HepG2 (cell line): ENCODE results near the gene DLAT. TPM values are rescaled to one million over a fixed set of nuclear protein-coding genes. Genes with fewer than 3 reads are reported as not detected.

Experiments
- AKAP8 ChIP-seq: sonication (generic); formaldehyde crosslinking; IDR thresholded peaks from 2 replicates; pipeline ENCODE4 v1.5.1; 2020; ENCODE audit warnings: mild to moderate bottlenecking, missing genetic modification reagents
- CBX2 ChIP-seq, 2 experiments: fragments of 200-600 bp in 1 of 2; sonication (generic); formaldehyde crosslinking in 1 of 2; IDR thresholded peaks; 2 replicates each; pipeline versions ENCODE4 v1.7.0 to v1.8.1; 2018 to 2022; ENCODE audit warnings: low read depth in 2 of 2, low read length in 1 of 2, mild to moderate bottlenecking in 1 of 2, missing genetic modification reagents in 1 of 2
- EED ChIP-seq: sonication (generic); formaldehyde crosslinking; IDR thresholded peaks from 2 replicates; pipeline ENCODE4 v1.5.0; 2020; ENCODE audit warnings: mild to moderate bottlenecking, missing genetic modification reagents
- EZH2 ChIP-seq: conservative IDR thresholded peaks from 2 replicates; pipeline ENCODE4 v1.6.1; 2012; ENCODE audit warnings: mild to moderate bottlenecking, low read depth, low read length, moderate library complexity
- FOXA3 ChIP-seq: IDR thresholded peaks from 2 replicates; pipeline ENCODE4 v1.6.1; 2016; ENCODE audit warnings: missing genetic modification reagents, missing compliant biosample characterization
- GABPB1 ChIP-seq: IDR thresholded peaks from 2 replicates; pipeline ENCODE4 v1.6.1; 2016; ENCODE audit warnings: mild to moderate bottlenecking, missing genetic modification reagents, moderate library complexity, missing compliant biosample characterization
- PRPF4 ChIP-seq: fragments of 200-400 bp; formaldehyde crosslinking; IDR thresholded peaks from 2 replicates; pipeline ENCODE4 v1.6.1; 2016; ENCODE audit warnings: low read length, low read depth; ENCODE audit not compliant: poor library complexity, severe bottlenecking
- RNF2 ChIP-seq: fragments of 450-650 bp; conservative IDR thresholded peaks from 2 replicates; pipeline ENCODE4 v1.6.1; 2016; ENCODE audit warnings: low read depth
- SATB2 ChIP-seq: sonication (generic); formaldehyde crosslinking; IDR thresholded peaks from 2 replicates; pipeline ENCODE4 v1.5.0; 2020; ENCODE audit warnings: missing genetic modification reagents
- SIX1 ChIP-seq: sonication (generic); formaldehyde crosslinking; IDR thresholded peaks from 2 replicates; pipeline ENCODE4 v1.4.0; 2020; ENCODE audit warnings: missing genetic modification reagents, borderline replicate concordance
- SMARCE1 ChIP-seq: fragments of 450-650 bp; IDR thresholded peaks from 2 replicates; pipeline ENCODE4 v1.6.1; 2017; ENCODE audit warnings: borderline replicate concordance
- SPEN ChIP-seq: sonication (generic); formaldehyde crosslinking; IDR thresholded peaks from 2 replicates; pipeline ENCODE4 v1.5.1; 2020; ENCODE audit warnings: low read depth, mild to moderate bottlenecking, missing genetic modification reagents
- ZNF136 ChIP-seq: sonication (generic); formaldehyde crosslinking; IDR thresholded peaks from 2 replicates; pipeline ENCODE4 v1.8.1; 2022; ENCODE audit warnings: low read depth, mild to moderate bottlenecking, moderate library complexity, missing genetic modification reagents
- ZNF558 ChIP-seq: sonication (generic); formaldehyde crosslinking; IDR thresholded peaks from 2 replicates; pipeline ENCODE4 v1.9.0; 2022; ENCODE audit warnings: mild to moderate bottlenecking, missing genetic modification reagents, borderline replicate concordance
- ZNF891 ChIP-seq: sonication (generic); formaldehyde crosslinking; IDR thresholded peaks from 2 replicates; pipeline ENCODE4 v1.5.0; 2020; ENCODE audit warnings: mild to moderate bottlenecking, missing genetic modification reagents
- polyA plus RNA-seq, 8 experiments: library from polyadenylated mRNA; depleted of rRNA in 3 of 8; stranded (reverse) in 7 of 8; unstranded in 1 of 8; fragments of >200 nt; fragmentation: Illumina TruSeq in 4 of 8; extraction: Trizol in 4 of 8; gene quantifications; 2 replicates each; pipeline versions ENCODE4 v1.2.1 to v1.2.3, GENCODE V29; 2011 to 2016; ENCODE audit warnings: low read depth in 4 of 8, missing spikeins in 1 of 8, mixed read lengths in 1 of 8; ENCODE audit not compliant: insufficient read depth in 1 of 8
- total RNA-seq, 5 experiments: library from RNA; depleted of rRNA; stranded (reverse); fragments of >200 nt; fragmentation: Illumina TruSeq; extraction: Trizol; gene quantifications; 2 replicates each; pipeline ENCODE4 v1.2.3, GENCODE V29; 2016; ENCODE audit warnings: low read depth in 1 of 5
- TF ChIP-seq, protein P1 (sequence below): sonication (generic); formaldehyde crosslinking; IDR thresholded peaks from 2 replicates; pipeline ENCODE4 v1.4.0; 2020; ENCODE audit warnings: missing genetic modification reagents
- TF ChIP-seq, protein P2 (sequence below): sonication (generic); formaldehyde crosslinking; IDR thresholded peaks from 2 replicates; pipeline ENCODE4; 2020; ENCODE audit warnings: missing genetic modification reagents, mild to moderate bottlenecking, borderline replicate concordance
- TF ChIP-seq, protein P3 (sequence below): sonication (generic); formaldehyde crosslinking; IDR thresholded peaks from 2 replicates; pipeline ENCODE4 v1.4.0; 2020; ENCODE audit warnings: mild to moderate bottlenecking, missing genetic modification reagents, borderline replicate concordance
- TF ChIP-seq, protein P4 (sequence below): sonication (generic); formaldehyde crosslinking; IDR thresholded peaks from 2 replicates; pipeline ENCODE4 v1.8.1; 2023; ENCODE audit warnings: mild to moderate bottlenecking, moderate library complexity, missing genetic modification reagents

The DLAT gene
- total and polyA plus RNA-seq, 2 of the 13 experiments (the other 11 are each of a cell fraction or from before 2014, with no cell fraction given), result 26.4 to 62.2 TPM

DNA sequence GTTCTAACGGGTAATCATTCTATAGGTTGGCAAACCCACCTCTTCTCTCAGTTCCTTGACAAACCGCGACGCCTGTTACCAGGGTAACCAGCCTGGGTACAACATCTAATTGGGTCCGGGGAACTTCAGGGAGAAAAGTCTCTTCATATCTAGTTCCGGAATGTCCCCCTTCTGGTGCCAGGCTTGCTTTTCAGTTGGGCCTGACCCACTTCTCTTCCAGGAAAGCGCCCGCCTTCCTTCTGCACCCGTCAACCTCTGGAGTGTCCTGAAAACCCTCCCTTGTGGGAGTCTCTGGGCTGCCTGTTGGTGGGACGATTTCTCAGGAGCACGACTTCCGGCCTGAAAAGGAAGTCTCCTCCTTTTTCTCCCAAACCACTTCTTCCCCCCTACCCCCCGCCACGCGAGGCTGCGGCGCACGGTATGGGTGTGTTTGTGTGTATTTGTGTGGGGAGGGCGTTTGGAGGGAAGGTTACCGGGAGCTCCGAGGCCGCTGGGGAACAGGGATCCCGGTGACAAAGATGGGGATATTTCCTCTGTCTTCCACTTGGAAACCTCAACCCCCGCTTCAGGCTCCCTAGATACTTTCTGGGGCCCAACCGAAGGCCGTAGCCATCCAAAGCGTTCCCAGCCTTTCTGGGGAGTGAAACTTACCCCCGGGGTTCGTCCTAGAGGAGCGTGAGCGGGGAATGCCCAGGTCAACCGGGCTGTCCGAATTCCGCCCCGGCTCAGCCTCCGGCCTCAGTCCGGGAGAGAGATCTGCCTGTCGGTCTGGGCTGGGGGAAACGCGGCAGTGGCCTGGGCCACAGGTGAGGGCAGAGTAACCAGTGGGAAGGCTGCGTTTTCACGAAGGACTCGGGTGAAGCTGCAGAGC is 49.0 kb downstream of the DLAT start, which contains the start of the genes NKAPD1 and PIH1D2 (continued):
- TF ChIP-seq SMARCE1 (no peak), SIX1 (CRISPR knock-in tag) (no peak), AKAP8 (CRISPR knock-in tag) (no peak), ZNF136 (CRISPR knock-in tag) (no peak), SPEN (peak; percentile 74; the same call in 1 of the 2 replicates), EED (CRISPR knock-in tag) (no peak), FOXA3 (CRISPR knock-in tag) (no peak), CBX2 (IDR thresholded peaks at IDR 0.05; ENCODE audit: low read depth, low read length) (no peak), CBX2 (CRISPR knock-in tag; IDR thresholded peaks at IDR 0.05; ENCODE audit: low read depth) (no peak), SATB2 (CRISPR knock-in tag) (no peak), EZH2 (no peak), ZNF558 (peak; percentile 83; the same call in 1 of the 2 replicates), PRPF4 (no peak), ZNF891 (CRISPR knock-in tag) (peak; percentile 82; the same call in 1 of the 2 replicates), RNF2 (0 out of 2 replicates have a peak, but pooled peaks have one; percentile 35), GABPB1 (CRISPR knock-in tag) (peak; percentile 96)
- TF ChIP-seq, protein P1, sequence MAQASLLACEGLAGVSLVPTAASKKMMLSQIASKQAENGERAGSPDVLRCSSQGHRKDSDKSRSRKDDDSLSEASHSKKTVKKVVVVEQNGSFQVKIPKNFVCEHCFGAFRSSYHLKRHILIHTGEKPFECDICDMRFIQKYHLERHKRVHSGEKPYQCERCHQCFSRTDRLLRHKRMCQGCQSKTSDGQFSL (CRISPR knock-in tag), result no peak
- TF ChIP-seq, protein P2, sequence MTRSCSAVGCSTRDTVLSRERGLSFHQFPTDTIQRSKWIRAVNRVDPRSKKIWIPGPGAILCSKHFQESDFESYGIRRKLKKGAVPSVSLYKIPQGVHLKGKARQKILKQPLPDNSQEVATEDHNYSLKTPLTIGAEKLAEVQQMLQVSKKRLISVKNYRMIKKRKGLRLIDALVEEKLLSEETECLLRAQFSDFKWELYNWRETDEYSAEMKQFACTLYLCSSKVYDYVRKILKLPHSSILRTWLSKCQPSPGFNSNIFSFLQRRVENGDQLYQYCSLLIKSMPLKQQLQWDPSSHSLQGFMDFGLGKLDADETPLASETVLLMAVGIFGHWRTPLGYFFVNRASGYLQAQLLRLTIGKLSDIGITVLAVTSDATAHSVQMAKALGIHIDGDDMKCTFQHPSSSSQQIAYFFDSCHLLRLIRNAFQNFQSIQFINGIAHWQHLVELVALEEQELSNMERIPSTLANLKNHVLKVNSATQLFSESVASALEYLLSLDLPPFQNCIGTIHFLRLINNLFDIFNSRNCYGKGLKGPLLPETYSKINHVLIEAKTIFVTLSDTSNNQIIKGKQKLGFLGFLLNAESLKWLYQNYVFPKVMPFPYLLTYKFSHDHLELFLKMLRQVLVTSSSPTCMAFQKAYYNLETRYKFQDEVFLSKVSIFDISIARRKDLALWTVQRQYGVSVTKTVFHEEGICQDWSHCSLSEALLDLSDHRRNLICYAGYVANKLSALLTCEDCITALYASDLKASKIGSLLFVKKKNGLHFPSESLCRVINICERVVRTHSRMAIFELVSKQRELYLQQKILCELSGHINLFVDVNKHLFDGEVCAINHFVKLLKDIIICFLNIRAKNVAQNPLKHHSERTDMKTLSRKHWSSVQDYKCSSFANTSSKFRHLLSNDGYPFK (CRISPR knock-in tag), result peak; percentile 62; the same call in 1 of the 2 replicates
- TF ChIP-seq, protein P3, sequence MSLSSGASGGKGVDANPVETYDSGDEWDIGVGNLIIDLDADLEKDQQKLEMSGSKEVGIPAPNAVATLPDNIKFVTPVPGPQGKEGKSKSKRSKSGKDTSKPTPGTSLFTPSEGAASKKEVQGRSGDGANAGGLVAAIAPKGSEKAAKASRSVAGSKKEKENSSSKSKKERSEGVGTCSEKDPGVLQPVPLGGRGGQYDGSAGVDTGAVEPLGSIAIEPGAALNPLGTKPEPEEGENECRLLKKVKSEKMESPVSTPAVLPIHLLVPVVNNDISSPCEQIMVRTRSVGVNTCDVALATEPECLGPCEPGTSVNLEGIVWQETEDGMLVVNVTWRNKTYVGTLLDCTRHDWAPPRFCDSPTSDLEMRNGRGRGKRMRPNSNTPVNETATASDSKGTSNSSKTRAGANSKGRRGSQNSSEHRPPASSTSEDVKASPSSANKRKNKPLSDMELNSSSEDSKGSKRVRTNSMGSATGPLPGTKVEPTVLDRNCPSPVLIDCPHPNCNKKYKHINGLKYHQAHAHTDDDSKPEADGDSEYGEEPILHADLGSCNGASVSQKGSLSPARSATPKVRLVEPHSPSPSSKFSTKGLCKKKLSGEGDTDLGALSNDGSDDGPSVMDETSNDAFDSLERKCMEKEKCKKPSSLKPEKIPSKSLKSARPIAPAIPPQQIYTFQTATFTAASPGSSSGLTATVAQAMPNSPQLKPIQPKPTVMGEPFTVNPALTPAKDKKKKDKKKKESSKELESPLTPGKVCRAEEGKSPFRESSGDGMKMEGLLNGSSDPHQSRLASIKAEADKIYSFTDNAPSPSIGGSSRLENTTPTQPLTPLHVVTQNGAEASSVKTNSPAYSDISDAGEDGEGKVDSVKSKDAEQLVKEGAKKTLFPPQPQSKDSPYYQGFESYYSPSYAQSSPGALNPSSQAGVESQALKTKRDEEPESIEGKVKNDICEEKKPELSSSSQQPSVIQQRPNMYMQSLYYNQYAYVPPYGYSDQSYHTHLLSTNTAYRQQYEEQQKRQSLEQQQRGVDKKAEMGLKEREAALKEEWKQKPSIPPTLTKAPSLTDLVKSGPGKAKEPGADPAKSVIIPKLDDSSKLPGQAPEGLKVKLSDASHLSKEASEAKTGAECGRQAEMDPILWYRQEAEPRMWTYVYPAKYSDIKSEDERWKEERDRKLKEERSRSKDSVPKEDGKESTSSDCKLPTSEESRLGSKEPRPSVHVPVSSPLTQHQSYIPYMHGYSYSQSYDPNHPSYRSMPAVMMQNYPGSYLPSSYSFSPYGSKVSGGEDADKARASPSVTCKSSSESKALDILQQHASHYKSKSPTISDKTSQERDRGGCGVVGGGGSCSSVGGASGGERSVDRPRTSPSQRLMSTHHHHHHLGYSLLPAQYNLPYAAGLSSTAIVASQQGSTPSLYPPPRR (CRISPR knock-in tag), result no peak
- TF ChIP-seq, protein P4, sequence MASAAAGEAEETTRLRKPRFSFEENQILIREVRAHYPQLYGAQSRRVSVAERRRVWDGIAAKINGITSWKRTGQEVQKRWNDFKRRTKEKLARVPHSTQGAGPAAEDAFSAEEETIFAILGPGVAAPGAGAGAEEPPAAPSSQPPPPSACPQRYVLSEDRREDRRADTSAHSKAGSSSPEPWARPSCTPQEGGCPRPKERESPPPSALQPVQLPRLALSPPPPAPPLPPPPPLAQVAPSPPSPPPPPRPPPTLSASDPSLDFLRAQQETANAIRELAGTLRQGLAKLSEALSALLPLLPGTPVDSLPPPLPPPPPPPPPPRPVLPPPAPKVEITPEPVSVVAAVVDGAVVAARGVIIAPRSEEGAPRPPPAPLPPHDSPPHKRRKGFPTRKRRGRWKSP (CRISPR knock-in tag), result peak; percentile 65; the same call in 1 of the 2 replicates
